Endodermal cell (in vitro differentiated cells): Measurements from ENCODE around the gene SLC2A10. TPM values are rescaled to one million over a fixed set of nuclear protein-coding genes. Genes with fewer than 3 reads are reported as not detected.
"Not testable (repeated sequence)": the region's sequence is repeated elsewhere in the genome, so short reads cannot be mapped to it uniquely, and the experiment has no call there.

Source experiments
- DNase-seq: peaks from one replicate; pipeline ENCODE4 v3.0.0-alpha.2; 2017
- H3K27ac ChIP-seq: 2 replicates; pipeline ENCODE4 v1.5.1; 2013; ENCODE audit warnings: mild to moderate bottlenecking, low read depth, low read length, moderate library complexity
- H3K27me3 ChIP-seq: 2 replicates; pipeline ENCODE4 v1.6.1; 2013; ENCODE audit warnings: mild to moderate bottlenecking, low read length, moderate library complexity; ENCODE audit not compliant: insufficient read depth, control insufficient read depth, poor library complexity, severe bottlenecking
- H3K36me3 ChIP-seq: 2 replicates; pipeline ENCODE4 v1.7.0; 2013; ENCODE audit warnings: mild to moderate bottlenecking, low read length, moderate library complexity; ENCODE audit not compliant: control insufficient read depth, insufficient read depth
- H3K4me1 ChIP-seq: one replicate; pipeline ENCODE4 v1.7.0; 2013; ENCODE audit warnings: low read length; ENCODE audit not compliant: control insufficient read depth, insufficient read depth
- H3K4me3 ChIP-seq: 2 replicates; pipeline ENCODE4 v1.5.1; 2013; ENCODE audit warnings: mild to moderate bottlenecking, low read length, moderate library complexity
- H3K9ac ChIP-seq: 2 replicates; pipeline ENCODE4 v1.6.1; 2013; ENCODE audit warnings: mild to moderate bottlenecking, low read length, moderate library complexity; ENCODE audit not compliant: poor library complexity, severe bottlenecking; ENCODE audit errors: extremely low read depth
- H3K9me3 ChIP-seq: 2 replicates; pipeline ENCODE4 v1.6.1; 2013; ENCODE audit warnings: mild to moderate bottlenecking, low read length, moderate library complexity; ENCODE audit not compliant: control insufficient read depth
- H3K27ac Mint-ChIP-seq: 2 replicates; pipeline ENCODE4 v1.8.0; 2020; ENCODE audit warnings: mixed read lengths
- H3K27me3 Mint-ChIP-seq: 2 replicates; pipeline ENCODE4 v1.8.0; 2021; ENCODE audit warnings: mild to moderate bottlenecking, mixed read lengths; ENCODE audit not compliant: insufficient read depth
- H3K36me3 Mint-ChIP-seq: 2 replicates; pipeline ENCODE4 v1.8.0; 2020; ENCODE audit warnings: low read depth, mixed read lengths
- H3K4me1 Mint-ChIP-seq: 2 replicates; pipeline ENCODE4 v1.8.0; 2020; ENCODE audit warnings: mixed read lengths
- H3K4me3 Mint-ChIP-seq: 2 replicates; pipeline ENCODE4 v1.8.0; 2020; ENCODE audit warnings: mild to moderate bottlenecking, moderate library complexity, mixed read lengths
- H3K9me3 Mint-ChIP-seq: 2 replicates; pipeline ENCODE4 v1.8.0; 2020; ENCODE audit warnings: mild to moderate bottlenecking, mixed read lengths
- WGBS, 2 experiments: methylation state at CpG; one replicate each; pipeline versions ENCODE4 v1.1.5 to v1.1.7; 2013; ENCODE audit warnings: missing lambda C conversion rate in 2 of 2, mixed read lengths in 1 of 2; ENCODE audit not compliant: insufficient coverage in 1 of 2, insufficient read length in 1 of 2; 5-methylcytosine and 5-hydroxymethylcytosine counted together
- total RNA-seq, 2 donors: library from RNA; stranded (reverse); fragmentation: NEBNext Ultra II Directional in 1 of 2; extraction: Animal tissue kit (Norgen Biotek cat#: 25700) in 1 of 2; gene quantifications; 2 replicates in 1 of 2; 3 replicates in 1 of 2; pipeline ENCODE4 v1.2.1, GENCODE V29; 2021
- TF ChIP-seq, protein P1 (sequence below): fragments of 200-600 bp; sonication (generic); conservative IDR thresholded peaks from 2 replicates; pipeline ENCODE4 v1.5.0; 2021; ENCODE audit warnings: antibody characterized with exemption, mild to moderate bottlenecking

The SLC2A10 gene
- total RNA-seq, 2 donors from 2014 or later: 12.4 to 19.6 TPM

- Mint-ChIP-seq H3K9me3 (peaks cover 11% of the 10 kb centered on the region), H3K4me1 (peaks cover 8% of the 10 kb centered on the region), H3K36me3 (peaks cover 2% of the 10 kb centered on the region), H3K27ac (peak overlapping the region; percentile 46), H3K4me3 (no peak overlapping the region), H3K27me3 (peaks cover 2% of the 10 kb centered on the region)
- TF ChIP-seq, protein P1, sequence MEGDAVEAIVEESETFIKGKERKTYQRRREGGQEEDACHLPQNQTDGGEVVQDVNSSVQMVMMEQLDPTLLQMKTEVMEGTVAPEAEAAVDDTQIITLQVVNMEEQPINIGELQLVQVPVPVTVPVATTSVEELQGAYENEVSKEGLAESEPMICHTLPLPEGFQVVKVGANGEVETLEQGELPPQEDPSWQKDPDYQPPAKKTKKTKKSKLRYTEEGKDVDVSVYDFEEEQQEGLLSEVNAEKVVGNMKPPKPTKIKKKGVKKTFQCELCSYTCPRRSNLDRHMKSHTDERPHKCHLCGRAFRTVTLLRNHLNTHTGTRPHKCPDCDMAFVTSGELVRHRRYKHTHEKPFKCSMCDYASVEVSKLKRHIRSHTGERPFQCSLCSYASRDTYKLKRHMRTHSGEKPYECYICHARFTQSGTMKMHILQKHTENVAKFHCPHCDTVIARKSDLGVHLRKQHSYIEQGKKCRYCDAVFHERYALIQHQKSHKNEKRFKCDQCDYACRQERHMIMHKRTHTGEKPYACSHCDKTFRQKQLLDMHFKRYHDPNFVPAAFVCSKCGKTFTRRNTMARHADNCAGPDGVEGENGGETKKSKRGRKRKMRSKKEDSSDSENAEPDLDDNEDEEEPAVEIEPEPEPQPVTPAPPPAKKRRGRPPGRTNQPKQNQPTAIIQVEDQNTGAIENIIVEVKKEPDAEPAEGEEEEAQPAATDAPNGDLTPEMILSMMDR: no peak
- H3K36me3 ChIP-seq: no peaks in the 10 kb centered on the region
- peaks cover 14% of the 10 kb centered on the region for H3K9me3 ChIP-seq
- no peak overlapping the region for H3K4me3 ChIP-seq
- DNase-seq: peak; percentile 57
- peak overlapping the region; percentile 73 for H3K27ac ChIP-seq
- 85 to 91% methylated on average over 12 to 14 of the region's 14 CpGs for WGBS, 2 experiments
- no peaks in the 10 kb centered on the region for H3K4me1 ChIP-seq
- H3K9ac ChIP-seq: no peak overlapping the region
- H3K27me3 ChIP-seq: no peaks in the 10 kb centered on the region
These were observed 35.0 kb upstream of the SLC2A10 start for GRCh38 chr20:46674253-46675083.

DNA sequence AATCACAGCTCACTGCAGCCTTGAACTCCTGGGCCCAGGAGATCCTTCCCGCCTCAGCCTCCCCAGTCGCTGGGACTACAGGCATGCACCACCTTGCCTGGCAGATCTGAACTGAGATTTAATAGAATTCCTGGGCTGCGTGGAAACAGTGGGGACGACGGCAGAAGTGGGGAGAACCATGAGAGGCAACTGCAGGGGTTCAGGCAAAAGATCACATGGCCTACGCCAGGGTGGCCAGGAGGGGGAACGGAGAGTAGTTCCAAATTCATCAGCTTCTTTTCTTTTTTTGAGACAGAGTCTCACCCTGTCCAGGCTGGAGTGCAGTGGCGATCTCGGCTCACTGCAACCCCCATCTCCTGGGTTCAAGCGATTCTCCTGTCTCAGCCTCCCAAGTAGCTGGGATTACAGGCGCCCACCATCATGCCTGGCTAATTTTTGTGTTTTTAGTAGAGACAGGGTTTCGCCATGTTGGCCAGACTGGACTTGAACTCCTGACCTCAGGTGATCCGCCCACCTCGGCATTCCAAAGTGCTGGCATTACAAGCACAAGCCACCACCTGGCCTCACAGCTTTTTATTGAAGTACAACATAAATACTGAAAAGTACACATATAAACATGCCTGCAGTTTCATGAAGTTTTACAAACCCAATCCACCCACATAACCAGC, 32.7 kb upstream of the SLC2A10 start:
- not testable (repeated sequence) for H3K4me3 Mint-ChIP-seq, DNase-seq, H3K9ac ChIP-seq, H3K4me1 ChIP-seq, H3K9me3 ChIP-seq, H3K27me3 Mint-ChIP-seq, H3K36me3 ChIP-seq, H3K27ac Mint-ChIP-seq, H3K9me3 Mint-ChIP-seq, H3K4me3 ChIP-seq, H3K27ac ChIP-seq, H3K36me3 Mint-ChIP-seq, H3K27me3 ChIP-seq
- peaks cover 12% of the 10 kb centered on the region for H3K4me1 Mint-ChIP-seq
- 81 to 95% methylated on average over 3 to 12 of the region's 14 CpGs for WGBS, 2 experiments

- no peaks in the 10 kb centered on the region for H3K9me3 ChIP-seq
- H3K36me3 ChIP-seq: no peaks in the 10 kb centered on the region
- no peak for DNase-seq
- Mint-ChIP-seq H3K4me1 (peaks cover 18% of the 10 kb centered on the region), H3K27me3 (peaks cover 2% of the 10 kb centered on the region), H3K4me3 (no peak overlapping the region), H3K36me3 (peaks cover 2% of the 10 kb centered on the region), H3K9me3 (no peaks in the 10 kb centered on the region), H3K27ac (no peak overlapping the region)
- no peaks in the 10 kb centered on the region for H3K4me1 ChIP-seq
- H3K27ac ChIP-seq: no peak overlapping the region
- no peak overlapping the region for H3K9ac ChIP-seq
- TF ChIP-seq, protein P1: no peak
- 90 to 97% methylated on average over 2 to 4 of the region's 5 CpGs for WGBS, 2 experiments
- no peaks in the 10 kb centered on the region for H3K27me3 ChIP-seq
- H3K4me3 ChIP-seq: no peak overlapping the region
These were observed 31.8 kb upstream of the SLC2A10 start for GRCh38 chr20:46677608-46678007.
